CD4-positive, alpha-beta T cell treated with Interleukin-15 for 4 hours (primary cell): ENCODE data around the gene TOPORS.
"Not testable (repeated sequence)": the region's sequence is repeated elsewhere in the genome, so short reads cannot be mapped to it uniquely, and the experiment has no call there.

Experiments used
- DNase-seq: peaks from one replicate; pipeline ENCODE4 v3.0.0-alpha.2; 2020; ENCODE audit warnings: low spot score

TOPORS gene

DNA sequence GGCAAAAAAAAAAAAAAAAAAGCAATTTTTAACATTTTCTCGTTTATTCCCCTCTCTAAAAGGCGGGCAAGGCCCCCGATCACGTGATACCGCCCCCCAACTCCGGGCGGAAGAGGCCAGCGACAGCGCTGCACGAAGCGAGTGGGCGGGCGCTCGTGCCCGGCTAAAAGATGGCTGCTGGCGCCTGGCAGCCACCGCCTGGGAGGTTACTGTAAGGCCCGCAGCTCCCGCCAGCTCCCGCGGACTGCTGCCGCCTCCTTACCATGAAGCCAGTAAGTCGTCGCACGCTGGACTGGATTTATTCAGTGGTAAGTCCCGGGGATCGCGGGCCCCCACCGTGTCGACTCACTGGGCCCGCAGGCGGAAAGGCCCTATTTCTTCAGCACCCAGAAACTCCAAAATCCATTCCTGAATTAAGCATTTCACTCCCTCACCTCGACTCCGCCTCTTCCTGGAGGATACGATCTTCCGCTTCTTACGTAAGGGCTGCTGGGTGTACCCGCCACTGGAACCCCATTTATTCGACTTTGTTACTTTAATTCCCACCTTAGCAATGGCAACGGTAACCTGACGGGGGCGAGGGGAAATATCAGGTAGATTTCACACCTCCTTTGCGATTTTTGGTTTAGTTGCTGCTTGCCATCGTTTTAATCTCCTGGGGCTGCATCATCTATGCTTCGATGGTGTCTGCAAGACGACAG, at the start of gene TOPORS, which contains the start of gene SMIM27:
Gene TOPORS, minus strand, starts transcription at position 415 of the 701 bp plus-strand sequence. Its CDS starts 150 bp downstream, at position 265.
Gene SMIM27, plus strand, starts transcription at position 156 of the 701 bp plus-strand sequence. Its CDS starts 108 bp downstream, at position 264.
- DNase-seq: peak; percentile 89

DNA sequence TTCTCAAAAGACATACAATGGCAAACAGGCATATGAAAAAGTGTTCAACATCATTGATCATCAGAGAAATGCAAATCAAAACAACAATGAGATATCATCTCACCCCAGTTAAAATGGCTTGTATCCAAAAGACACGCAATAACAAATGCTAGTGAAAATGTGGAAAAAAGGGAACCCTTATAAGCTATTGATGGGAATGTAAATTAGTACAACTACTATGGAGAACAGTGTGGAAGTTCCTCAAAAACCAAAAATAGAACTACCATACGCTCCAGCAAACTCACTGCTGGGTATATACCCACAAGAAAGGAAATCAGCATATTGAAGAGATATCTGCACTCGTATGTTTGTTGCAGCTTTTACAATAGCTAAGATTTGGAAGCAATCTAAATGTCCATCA, 46.6 kb upstream of the TOPORS start:
- DNase-seq: not testable (repeated sequence)

GRCh38 chr9:32596936-32597335, 44.5 kb upstream of the TOPORS start:
- DNase-seq: no peak

DNA sequence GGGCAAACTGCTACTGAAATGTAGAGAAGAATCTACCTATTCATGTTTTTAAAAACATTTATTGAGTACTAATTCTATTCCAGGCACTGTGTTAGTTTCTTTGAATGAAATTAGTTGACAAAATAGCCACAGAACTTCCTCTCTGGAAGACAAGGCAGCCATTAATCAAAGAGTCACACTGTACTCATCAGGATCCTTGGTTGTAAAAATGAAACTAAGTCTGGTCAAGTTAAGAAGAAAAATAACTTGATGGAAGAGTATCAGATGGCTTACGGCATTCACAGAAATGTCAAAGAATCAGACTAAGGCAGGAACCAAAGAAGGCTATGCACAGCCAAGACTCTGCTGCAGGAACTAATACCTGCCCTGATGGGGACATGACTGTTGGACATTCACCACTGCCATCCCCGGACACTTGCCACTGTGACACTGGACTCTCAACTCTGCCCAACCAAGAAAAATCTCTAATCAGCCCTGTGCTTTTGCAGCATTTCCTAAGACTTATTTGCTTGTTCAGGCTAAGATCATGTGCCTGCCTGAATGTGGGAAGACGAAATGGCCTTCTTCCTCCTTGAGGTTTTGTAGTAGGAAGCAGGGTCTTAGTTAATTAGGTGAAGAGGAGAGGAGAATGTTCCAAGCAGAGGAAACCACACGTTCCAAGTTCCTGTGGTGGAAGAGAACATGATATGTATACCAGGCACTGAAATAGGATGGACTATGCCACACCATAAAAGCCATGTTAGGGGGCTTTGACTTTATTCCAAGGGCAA, 43.9 kb upstream of the TOPORS start:
- DNase-seq: no peak

GRCh38 chr9:32590898-32591297, 38.5 kb upstream of the TOPORS start:
- DNase-seq: no peak

- DNase-seq: no peak
Observed at GRCh38 chr9:32590476-32590875, 38.1 kb upstream of the TOPORS start.

DNA sequence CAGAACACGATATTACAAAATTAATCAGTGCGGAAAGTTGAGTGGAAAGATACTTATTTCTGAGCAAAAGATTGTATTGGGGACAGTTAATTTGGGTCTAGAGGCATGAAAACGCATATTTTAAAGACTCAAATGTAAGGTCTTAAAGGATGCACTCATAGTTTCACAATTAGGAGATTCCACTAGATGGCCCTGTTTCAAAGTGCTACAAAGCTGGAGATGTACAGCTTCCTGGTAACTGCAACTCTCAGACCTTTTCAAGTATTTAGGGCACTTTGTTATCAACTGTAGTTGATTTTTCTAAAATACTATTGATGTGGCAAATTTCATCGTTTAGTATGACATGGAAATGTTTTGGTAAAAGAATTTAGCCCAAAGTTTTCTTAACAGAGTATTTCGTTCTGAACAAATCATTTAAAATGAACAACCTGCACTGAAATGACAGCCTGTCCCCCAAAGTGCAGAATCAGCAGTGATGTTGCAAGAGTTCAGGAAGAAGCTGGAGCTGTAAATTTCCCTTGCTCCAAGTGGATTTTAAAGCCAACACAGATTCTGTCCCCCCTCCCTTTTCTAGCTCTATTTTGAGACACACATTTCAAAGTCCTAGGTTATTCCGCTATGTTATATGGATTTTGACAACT, 36.8 kb upstream of the TOPORS start:
- no peak for DNase-seq

DNA sequence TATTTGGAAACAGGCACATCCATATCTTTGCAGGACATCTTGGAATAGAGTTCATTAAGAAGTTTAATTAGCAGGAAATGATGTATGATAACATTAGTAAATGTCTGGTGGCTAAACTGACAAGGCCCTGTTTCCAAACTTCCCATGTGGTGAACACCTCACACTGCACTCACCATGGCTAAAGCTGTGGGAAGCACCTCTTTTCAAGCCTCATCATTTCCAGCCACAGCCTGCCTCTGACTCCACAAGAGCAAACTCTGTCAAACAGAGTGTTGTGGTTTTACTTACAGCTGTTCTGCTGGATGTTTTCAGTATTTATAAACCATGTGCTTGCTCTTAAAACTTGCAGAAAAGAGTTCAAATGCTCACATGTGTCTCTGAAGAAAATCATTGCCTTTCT, 35.5 kb upstream of the TOPORS start:
- DNase-seq: no peak

- DNase-seq: no peak
Observed at GRCh38 chr9:32584784-32585183, 32.4 kb upstream of the TOPORS start.

DNA sequence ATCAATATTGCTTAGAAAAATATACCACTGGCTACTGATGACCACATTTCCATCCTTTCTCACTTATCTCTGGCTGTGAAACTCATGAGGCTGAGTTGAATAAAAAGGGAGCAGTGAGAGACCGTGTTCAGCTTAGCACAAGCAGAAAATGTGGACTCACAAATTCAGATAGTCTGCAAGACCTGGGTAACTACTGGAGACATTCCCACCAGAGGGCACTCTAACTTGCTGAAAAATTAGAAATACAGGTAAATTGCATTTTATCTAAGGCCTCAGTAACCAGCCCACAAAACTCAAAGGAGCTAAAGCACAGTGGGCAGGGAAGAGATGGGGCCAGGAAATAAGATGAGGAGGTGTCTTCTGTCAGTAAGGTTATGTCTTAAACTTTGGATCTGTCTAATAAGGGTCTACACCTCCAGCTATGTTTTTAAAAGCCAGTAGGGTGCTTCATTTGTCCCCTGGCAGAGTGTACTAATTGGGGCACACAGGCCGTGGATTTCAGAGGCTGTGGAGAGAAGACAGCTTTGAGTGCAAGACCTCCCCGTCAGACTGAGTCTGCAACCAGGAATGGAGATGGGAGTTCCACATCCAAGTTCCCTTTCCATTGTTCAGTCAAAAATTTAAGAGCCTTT, 29.2 kb upstream of the TOPORS start:
- DNase-seq: peak; percentile 44

DNA sequence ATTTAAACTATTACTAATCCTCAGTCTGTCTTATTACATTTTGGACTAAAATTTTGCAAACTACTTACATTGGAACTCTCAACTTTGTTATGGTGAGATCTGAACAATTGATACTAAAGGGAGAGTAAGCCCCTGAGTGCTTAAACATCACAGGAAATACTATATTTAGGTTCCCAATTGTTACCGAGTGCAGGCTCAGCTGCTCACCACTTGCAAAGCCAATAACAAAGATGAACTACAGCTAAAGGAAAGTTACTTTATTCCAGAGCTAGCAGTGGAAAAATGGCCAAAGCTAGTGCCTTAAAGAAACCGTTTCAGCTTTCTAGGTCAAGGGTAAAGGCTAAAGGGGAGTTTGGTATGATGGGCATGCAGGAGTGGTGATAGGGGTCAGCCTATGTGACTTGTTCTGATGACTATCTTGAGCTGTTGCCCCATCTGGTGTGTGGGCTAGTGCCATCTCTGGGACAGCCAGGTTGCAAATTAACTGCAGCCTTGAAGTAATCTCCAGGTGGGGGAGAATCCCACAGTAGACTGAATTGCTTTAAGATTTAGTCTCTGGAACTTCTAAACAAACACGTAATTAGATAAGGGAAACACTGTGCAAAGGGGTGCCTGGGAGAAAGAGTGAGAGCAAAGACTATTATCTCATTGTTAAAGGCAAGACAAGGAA, 28.4 kb upstream of the TOPORS start:
- DNase-seq: no peak

DNA sequence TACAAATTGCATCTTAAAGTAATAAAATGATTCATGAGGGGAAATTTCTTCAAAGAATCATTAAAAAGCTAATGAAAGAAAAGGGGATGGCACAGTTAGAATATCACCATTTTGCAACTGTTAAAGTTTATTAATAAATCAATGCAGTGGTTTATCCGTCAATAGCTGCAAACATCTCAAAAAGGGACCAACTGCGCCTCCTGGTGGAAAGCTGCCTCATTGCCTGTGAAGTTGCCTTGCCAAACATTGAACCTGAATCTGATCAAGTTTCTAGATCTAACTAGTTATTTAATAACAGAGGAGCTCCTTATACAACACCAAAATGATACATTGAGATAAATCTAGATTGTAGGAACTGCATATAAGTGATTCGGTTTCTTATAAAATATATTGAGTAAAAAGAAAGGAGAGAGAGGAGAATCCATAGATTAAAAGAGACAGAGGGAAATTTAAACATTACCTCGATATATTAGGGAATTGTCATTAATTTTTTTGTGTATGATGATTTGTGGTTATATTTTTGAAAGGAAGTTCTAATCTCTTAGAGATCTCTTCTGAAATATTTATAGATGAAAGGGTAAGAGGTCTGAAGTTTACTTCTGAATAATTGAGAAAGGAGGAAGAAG, 27.4 kb upstream of the TOPORS start:
- peak; percentile 83 for DNase-seq

GRCh38 chr9:32578976-32579375, 26.6 kb upstream of the TOPORS start:
- no peak for DNase-seq

DNA sequence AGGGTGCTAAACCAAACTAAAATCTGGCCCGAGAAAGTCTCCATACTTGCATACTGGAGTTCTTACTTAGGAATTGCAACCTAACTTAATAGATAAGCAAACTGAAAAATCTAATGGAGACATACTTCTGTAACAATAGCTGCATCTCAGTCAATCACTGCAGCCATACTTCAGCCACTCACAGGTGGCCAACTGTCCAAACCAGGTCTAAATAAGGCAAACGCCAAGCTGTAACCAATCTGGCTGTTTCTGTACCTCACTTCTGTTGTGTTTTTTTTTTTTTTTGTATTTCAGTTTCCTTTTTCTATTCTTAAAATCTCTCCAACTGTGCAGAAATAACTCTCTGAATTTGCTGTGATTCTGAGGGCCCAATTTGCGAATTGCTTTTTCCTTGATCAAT, 24.9 kb upstream of the TOPORS start:
- no peak for DNase-seq

DNA sequence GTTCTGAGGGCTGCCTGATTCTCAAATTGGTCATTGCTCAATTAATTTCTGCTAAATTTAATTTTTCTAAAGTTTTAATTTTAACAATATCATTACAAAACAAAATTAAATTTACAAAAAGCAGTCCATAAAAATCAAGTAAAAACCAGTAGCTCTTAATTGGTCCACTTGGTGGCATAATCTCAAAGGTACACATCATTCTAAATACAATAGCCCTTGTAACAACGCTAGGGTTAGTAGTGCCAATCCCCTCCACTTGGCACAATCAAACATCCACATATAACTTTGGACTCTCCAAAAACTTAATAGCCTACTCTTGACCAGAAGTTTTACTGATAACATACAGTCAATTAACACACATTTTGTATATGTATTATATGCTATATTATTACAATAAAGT, 22.5 kb upstream of the TOPORS start:
- no peak for DNase-seq

DNA sequence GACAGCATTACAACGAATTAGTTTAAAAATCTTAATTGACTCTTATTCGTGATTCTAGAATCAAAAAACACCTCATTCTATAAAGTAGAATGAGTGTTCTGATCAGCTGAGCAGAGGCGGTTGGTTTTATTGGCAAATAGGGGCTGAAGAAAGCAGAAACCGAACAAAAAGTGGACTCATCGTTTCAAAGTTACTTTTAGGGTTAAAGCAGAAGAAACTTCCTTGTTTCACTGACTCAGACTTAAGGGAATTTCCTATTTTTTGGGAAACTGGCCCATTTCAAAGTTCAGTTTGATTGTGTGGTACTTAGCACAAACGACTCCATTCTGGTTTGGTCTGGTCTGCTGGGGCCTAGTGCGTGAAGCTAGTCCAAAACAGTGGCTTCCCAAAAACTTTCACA, 21.4 kb upstream of the TOPORS start:
- DNase-seq: no peak

- peak; percentile 95 for DNase-seq
Observed at GRCh38 chr9:32572900-32573523, 20.6 kb upstream of the TOPORS start, which contains the start of gene NDUFB6. TSS of gene NDUFB6 (minus strand) at chr9:32573159. CDS start at chr9:32573060, 99 bp downstream.

- DNase-seq: peak; percentile 86
Observed at GRCh38 chr9:32571969-32572899, 19.8 kb upstream of the TOPORS start.

DNA sequence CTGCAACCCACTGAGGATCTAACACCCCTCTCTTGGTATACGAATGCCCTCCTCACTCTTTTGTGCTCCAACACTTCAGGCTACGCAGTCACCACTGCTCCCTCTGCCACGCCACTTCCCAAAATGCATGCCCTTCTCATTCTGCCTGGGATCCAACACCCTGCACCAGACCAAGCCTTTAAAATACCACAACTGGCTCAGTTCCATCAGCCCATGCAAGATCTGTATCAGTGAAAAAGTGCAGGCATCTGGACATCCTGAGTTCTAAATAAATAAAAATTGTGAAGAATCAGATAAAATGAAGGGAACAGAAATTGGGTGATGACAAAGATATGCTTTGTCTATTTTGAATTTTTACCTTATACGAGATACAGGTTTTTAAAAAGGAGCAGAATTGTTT, 17.9 kb upstream of the TOPORS start:
- DNase-seq: no peak

GRCh38 chr9:32566770-32567169, 14.4 kb upstream of the TOPORS start:
- DNase-seq: no peak
